Neuronal stem cell (in vitro differentiated cells): ENCODE measurements around the gene KRTAP20-1.

Source experiments
- DNase-seq: peaks from one replicate; pipeline ENCODE4 v3.0.0-alpha.2; 2013; ENCODE audit warnings: low spot score
- H2AFZ ChIP-seq: one replicate; pipeline ENCODE4 v1.6.1; 2013; ENCODE audit warnings: mild to moderate bottlenecking, low read length, inconsistent platforms
- H2AK5ac ChIP-seq: 2 replicates; pipeline ENCODE4 v1.6.1; 2013; ENCODE audit warnings: low read depth, mild to moderate bottlenecking, inconsistent platforms, low read length, moderate library complexity, mixed read lengths
- H2BK120ac ChIP-seq: 2 replicates; pipeline ENCODE4 v1.6.1; 2013; ENCODE audit warnings: low read depth, mild to moderate bottlenecking, inconsistent platforms, low read length, moderate library complexity, mixed read lengths
- H2BK12ac ChIP-seq: one replicate; pipeline ENCODE4 v1.6.1; 2013; ENCODE audit warnings: low read length, inconsistent platforms
- H2BK15ac ChIP-seq: 2 replicates; pipeline ENCODE4 v1.6.1; 2013; ENCODE audit warnings: mild to moderate bottlenecking, low read length, inconsistent platforms, mixed read lengths
- H2BK5ac ChIP-seq: one replicate; pipeline ENCODE4 v1.6.1; 2013; ENCODE audit warnings: inconsistent platforms, mild to moderate bottlenecking, low read length, moderate library complexity
- H3K14ac ChIP-seq: one replicate; pipeline ENCODE4 v1.6.1; 2013; ENCODE audit warnings: low read length, inconsistent platforms
- H3K18ac ChIP-seq: 2 replicates; pipeline ENCODE4 v1.6.1; 2013; ENCODE audit warnings: low read length, inconsistent platforms
- H3K23ac ChIP-seq: 2 replicates; pipeline ENCODE4 v1.6.1; 2013; ENCODE audit warnings: low read depth, mild to moderate bottlenecking, mixed read lengths, low read length, inconsistent platforms; ENCODE audit not compliant: poor library complexity
- H3K27ac ChIP-seq: replicated peaks from 3 replicates; pipeline ENCODE4 v1.5.1; 2013; ENCODE audit warnings: low read length, inconsistent platforms
- H3K27me3 ChIP-seq, 3 experiments: 2 replicates each; pipeline ENCODE4 v1.6.1; 2013; ENCODE audit warnings: low read length in 3 of 3, mild to moderate bottlenecking in 2 of 3, inconsistent platforms in 1 of 3, low read depth in 1 of 3, mixed read lengths in 1 of 3, moderate library complexity in 1 of 3; ENCODE audit not compliant: control insufficient read depth in 3 of 3, insufficient read depth in 3 of 3
- H3K36me3 ChIP-seq, 2 donors: replicated peaks in 1 of 2; 2 replicates each; pipeline ENCODE4 v1.6.1; 2013; ENCODE audit warnings: low read length in 2 of 2; ENCODE audit not compliant: control insufficient read depth in 2 of 2, insufficient read depth in 2 of 2
- H3K4ac ChIP-seq: 2 replicates; pipeline ENCODE4 v1.6.1; 2013; ENCODE audit warnings: inconsistent platforms, mild to moderate bottlenecking, low read length, moderate library complexity
- H3K4me1 ChIP-seq, 2 donors: 1 replicate in 1 of 2; 2 replicates in 1 of 2; pipeline ENCODE4 v1.6.1; 2013; ENCODE audit warnings: low read length in 2 of 2, low read depth in 1 of 2; ENCODE audit not compliant: control insufficient read depth in 2 of 2, insufficient read depth in 1 of 2
- H3K4me2 ChIP-seq: one replicate; pipeline ENCODE4 v1.6.1; 2013; ENCODE audit warnings: mild to moderate bottlenecking, low read length, inconsistent platforms; ENCODE audit not compliant: insufficient read depth, poor library complexity, severe bottlenecking
- H3K4me3 ChIP-seq, 2 donors: 2 replicates each; pipeline ENCODE4 v1.5.1; 2013; ENCODE audit warnings: low read length in 2 of 2, mild to moderate bottlenecking in 2 of 2, inconsistent platforms in 1 of 2, moderate library complexity in 1 of 2
- H3K79me1 ChIP-seq: one replicate; pipeline ENCODE4 v1.6.1; 2013; ENCODE audit warnings: low read depth, mild to moderate bottlenecking, inconsistent platforms, low read length, moderate library complexity
- H3K9ac ChIP-seq: one replicate; pipeline ENCODE4 v1.6.1; 2013; ENCODE audit warnings: mild to moderate bottlenecking, low read depth, low read length, inconsistent platforms; ENCODE audit not compliant: poor library complexity
- H3K9me3 ChIP-seq, 2 donors: replicated peaks in 1 of 2; 2 replicates each; pipeline versions ENCODE3 to v1.6.1; 2013; ENCODE audit warnings: low read length in 2 of 2, mild to moderate bottlenecking in 2 of 2, inconsistent platforms in 1 of 2, low read depth in 1 of 2, mixed read lengths in 1 of 2, moderate library complexity in 1 of 2; ENCODE audit not compliant: control insufficient read depth in 2 of 2, insufficient read depth in 1 of 2
- H4K8ac ChIP-seq: one replicate; pipeline ENCODE4 v1.6.1; 2013; ENCODE audit warnings: low read depth, mild to moderate bottlenecking, inconsistent platforms, low read length, moderate library complexity
- H4K91ac ChIP-seq: one replicate; pipeline ENCODE4 v1.6.1; 2013; ENCODE audit warnings: low read length, low read depth, mild to moderate bottlenecking, inconsistent platforms; ENCODE audit not compliant: poor library complexity
- WGBS, 2 donors: extraction: QIAGEN DNeasy Blood & Tissue Kit; methylation state at CpG; one replicate each; pipeline ENCODE4 v1.1.7; 2013; ENCODE audit warnings: missing lambda C conversion rate in 2 of 2, mixed read lengths in 1 of 2; ENCODE audit not compliant: insufficient read length in 2 of 2, insufficient replicate concordance in 1 of 2; ENCODE audit errors: extremely low coverage in 2 of 2; 5-methylcytosine and 5-hydroxymethylcytosine counted together

KRTAP20-1 gene

DNA sequence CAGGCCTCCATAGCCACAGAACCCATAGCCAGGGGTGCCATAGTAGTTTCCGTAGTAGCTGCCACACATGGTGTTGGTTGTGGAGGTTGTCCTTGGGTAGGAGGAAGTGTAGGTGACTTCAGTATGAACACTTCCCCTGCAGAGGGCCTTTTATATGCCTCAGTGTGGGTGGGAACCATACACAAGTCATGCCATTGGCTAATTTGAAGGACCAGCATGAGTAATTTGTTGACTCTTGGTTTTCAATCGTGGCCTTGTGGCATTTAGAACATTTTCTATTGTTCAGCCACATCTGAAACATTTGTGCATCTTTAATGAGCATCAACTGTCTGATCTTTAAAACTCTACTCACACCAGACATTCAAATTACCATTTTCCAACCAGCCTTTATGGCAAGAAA lies 2.4 kb upstream of the KRTAP20-1 start, which contains the start of gene KRTAP6-1:
KRTAP6-1 (minus strand) TSS at position 95 of the 400 bp plus-strand sequence; CDS start at position 69, 26 bp downstream.
- Histone ChIP-seq H3K9ac (no peak within 1 kb of the TSS), H2AK5ac (peak within 1 kb of the TSS; percentile 78), H3K9me3 (no peaks in the 10 kb centered on the region), H3K79me1 (no peaks in the 10 kb centered on the region), H3K4ac (no peak within 1 kb of the TSS), H4K8ac (peak within 1 kb of the TSS; percentile 82), H3K14ac (peak within 1 kb of the TSS; percentile 82), H3K4me1 (no peaks in the 10 kb centered on the region), H3K4me3 (no peak within 1 kb of the TSS), H2BK120ac (peak within 1 kb of the TSS; percentile 61), H2BK15ac (peak within 1 kb of the TSS; percentile 39), H2BK12ac (no peak within 1 kb of the TSS), H3K18ac (peak within 1 kb of the TSS; percentile 48), H3K23ac (no peak within 1 kb of the TSS), H4K91ac (peak within 1 kb of the TSS; percentile 92), H3K4me2 (no peak within 1 kb of the TSS), H2BK5ac (no peak within 1 kb of the TSS), H3K27me3 (no peaks in the 10 kb centered on the region), H3K36me3 (no peaks in the 10 kb centered on the region), H3K27ac (no peak within 1 kb of the TSS), H2AFZ (no peak within 1 kb of the TSS)
- no peak for DNase-seq
- no CpG with 5 or more reads among the region's 2 CpGs for WGBS, 2 donors

DNA sequence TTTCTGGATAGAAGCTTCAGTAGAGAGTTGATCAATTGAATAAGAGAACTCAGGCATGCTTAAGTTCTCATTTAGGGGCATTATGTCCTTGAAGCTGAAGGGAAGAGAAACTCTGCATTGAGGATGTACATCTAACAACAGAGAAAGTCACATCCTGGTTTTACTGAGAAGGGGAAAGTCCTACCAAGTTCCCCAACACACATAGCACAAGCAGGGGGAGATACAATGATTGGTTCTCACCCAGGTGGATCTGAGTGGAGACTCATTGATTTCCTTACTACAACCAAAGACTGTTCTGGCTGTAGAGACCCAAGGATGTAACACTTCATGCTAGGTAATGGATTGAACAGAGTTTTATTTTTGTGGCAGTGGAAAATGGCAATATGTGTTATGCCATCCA lies 1.0 kb upstream of the KRTAP20-1 start:
- Histone ChIP-seq H2AK5ac (no peak overlapping the region), H3K23ac (no peak overlapping the region), H3K9me3 (no peaks in the 10 kb centered on the region), H2BK5ac (no peak overlapping the region), H2BK15ac (no peak overlapping the region), H3K79me1 (no peaks in the 10 kb centered on the region), H4K91ac (no peak overlapping the region), H3K4me2 (no peak overlapping the region), H3K4me1 (no peaks in the 10 kb centered on the region), H3K4me3 (no peak overlapping the region), H2BK120ac (no peak overlapping the region), H2AFZ (no peak overlapping the region), H3K4ac (no peak overlapping the region), H3K27ac (no peak overlapping the region), H3K36me3 (no peaks in the 10 kb centered on the region), H3K14ac (no peak overlapping the region), H2BK12ac (no peak overlapping the region), H3K9ac (no peak overlapping the region), H3K27me3 (no peaks in the 10 kb centered on the region), H4K8ac (no peak overlapping the region), H3K18ac (no peak overlapping the region)
- no peak for DNase-seq

DNA sequence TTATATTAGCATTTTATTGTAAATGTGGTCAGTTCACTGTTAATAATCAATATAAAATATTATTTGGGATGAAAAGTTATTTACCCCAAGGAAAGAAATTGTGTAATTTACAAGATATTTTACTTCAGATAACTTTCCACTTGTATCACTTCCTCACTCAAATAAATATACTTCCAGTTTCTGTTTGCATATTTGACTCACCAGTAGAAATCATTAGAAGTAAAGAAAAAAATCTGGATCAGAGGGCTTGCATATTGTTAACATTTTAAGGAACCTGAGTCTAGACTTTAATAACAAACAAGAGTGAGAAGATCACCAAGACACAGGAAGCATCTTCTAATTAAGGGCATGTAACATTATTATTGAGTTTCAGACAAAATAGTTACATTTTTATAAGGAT lies 3.9 kb downstream of the KRTAP20-1 start:
- H3K36me3 ChIP-seq: no peaks in the 10 kb centered on the region
- H4K91ac ChIP-seq: no peak overlapping the region
- H3K4me3 ChIP-seq: no peak overlapping the region
- no peak overlapping the region for H2BK120ac ChIP-seq
- H2AK5ac ChIP-seq: no peak overlapping the region
- H3K79me1 ChIP-seq: no peaks in the 10 kb centered on the region
- no peak overlapping the region for H3K23ac ChIP-seq
- no peak overlapping the region for H3K14ac ChIP-seq
- no peak overlapping the region for H3K27ac ChIP-seq
- no peaks in the 10 kb centered on the region for H3K27me3 ChIP-seq
- no peak overlapping the region for H2BK12ac ChIP-seq
- no peak overlapping the region for H4K8ac ChIP-seq
- H3K4me1 ChIP-seq: no peaks in the 10 kb centered on the region
- no peak overlapping the region for H3K4ac ChIP-seq
- H2BK5ac ChIP-seq: no peak overlapping the region
- H3K18ac ChIP-seq: no peak overlapping the region
- H2BK15ac ChIP-seq: no peak overlapping the region
- no peak overlapping the region for H3K4me2 ChIP-seq
- no peak overlapping the region for H2AFZ ChIP-seq
- no peaks in the 10 kb centered on the region for H3K9me3 ChIP-seq
- no peak for DNase-seq
- H3K9ac ChIP-seq: no peak overlapping the region

DNA sequence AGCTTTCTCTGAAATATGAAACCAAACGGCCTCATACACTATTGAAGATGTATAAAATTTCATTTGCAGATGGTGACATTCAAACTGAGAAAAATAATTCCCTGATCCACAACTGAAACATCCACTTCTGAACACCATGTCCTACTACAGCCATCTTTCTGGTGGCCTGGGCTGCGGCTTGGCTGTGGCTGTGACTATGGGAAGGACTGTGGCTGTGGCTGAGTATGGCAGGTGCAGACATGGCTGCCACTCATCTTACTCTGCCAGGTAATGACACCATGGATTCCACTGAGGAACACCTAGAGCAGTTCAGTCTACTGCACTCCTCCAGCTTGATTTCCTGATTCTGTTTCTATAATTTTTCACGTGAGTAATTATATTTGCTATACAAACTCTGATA lies 4.3 kb downstream of the KRTAP20-1 start, which contains the start of gene KRTAP20-4:
KRTAP20-4 (plus strand) TSS at position 106 of the 400 bp plus-strand sequence.
- no peak within 1 kb of the TSS for H3K27ac ChIP-seq
- no peaks in the 10 kb centered on the region for H3K27me3 ChIP-seq
- H3K23ac ChIP-seq: no peak within 1 kb of the TSS
- no peak within 1 kb of the TSS for H4K91ac ChIP-seq
- no peak within 1 kb of the TSS for H3K18ac ChIP-seq
- no peak within 1 kb of the TSS for H3K4ac ChIP-seq
- no peaks in the 10 kb centered on the region for H3K4me1 ChIP-seq
- H2BK120ac ChIP-seq: no peak within 1 kb of the TSS
- no peaks in the 10 kb centered on the region for H3K79me1 ChIP-seq
- no peak within 1 kb of the TSS for H2BK12ac ChIP-seq
- peaks cover 0 to 2% of the 10 kb centered on the region in 2 donors for H3K9me3 ChIP-seq
- no peak within 1 kb of the TSS for H2AK5ac ChIP-seq
- no peak within 1 kb of the TSS for H4K8ac ChIP-seq
- no peak within 1 kb of the TSS for H3K14ac ChIP-seq
- no peaks in the 10 kb centered on the region for H3K36me3 ChIP-seq
- H3K4me3 ChIP-seq: no peak within 1 kb of the TSS
- WGBS, 2 donors: no CpG with 5 or more reads among the region's 3 CpGs
- no peak for DNase-seq
- no peak within 1 kb of the TSS for H3K4me2 ChIP-seq
- no peak within 1 kb of the TSS for H2BK15ac ChIP-seq
- H3K9ac ChIP-seq: no peak within 1 kb of the TSS
- H2AFZ ChIP-seq: no peak within 1 kb of the TSS
- no peak within 1 kb of the TSS for H2BK5ac ChIP-seq
